ENCODE data around the gene PHGDH. TPM values are rescaled to one million over a fixed set of nuclear protein-coding genes. Genes with fewer than 3 reads are reported as not detected.
A peak's percentile ranks its signal among the peaks of the same experiment; 100 is the strongest.

PHGDH gene
- polyA plus RNA-seq, 1 donor, result 139 TPM

DNA sequence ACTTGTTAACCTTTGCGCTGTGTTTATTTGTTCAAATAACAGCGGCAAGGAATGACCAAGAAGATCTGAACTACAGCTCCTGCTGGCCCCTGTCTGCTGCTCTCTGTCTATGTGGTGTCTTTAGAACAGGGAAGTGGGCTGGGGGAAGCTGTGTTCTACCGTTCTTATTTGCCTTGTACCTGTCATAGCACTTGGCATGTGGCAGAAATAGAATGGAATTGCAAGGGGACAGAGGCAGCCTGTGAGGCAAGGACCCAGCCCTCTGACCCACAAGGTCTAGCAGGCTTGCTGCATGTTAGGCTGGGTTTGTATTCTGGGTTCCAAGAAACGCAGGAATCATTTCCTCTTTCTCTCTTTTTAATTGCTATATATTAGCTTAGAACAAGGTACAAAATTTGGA lies 36.3 kb downstream of the PHGDH start:
- H3K27ac ChIP-seq (ENCODE audit: low read length), result no peak overlapping the region
- no peak for DNase-seq

GRCh38 chr1:119752592-119752991 lies 40.9 kb downstream of the PHGDH start:
- Histone ChIP-seq H3K27ac (ENCODE audit: low read length) (no peak overlapping the region), H3K9me3 (ENCODE audit: control insufficient read depth, low read depth, low read length) (no peaks in the 10 kb centered on the region), H3K4me3 (ENCODE audit: low read length) (no peak overlapping the region), H3K27me3 (ENCODE audit: control insufficient read depth, insufficient read depth, low read length) (no peaks in the 10 kb centered on the region), H3K36me3 (ENCODE audit: control insufficient read depth, insufficient read depth, low read length) (peaks cover 23% of the 10 kb centered on the region), H3K4me1 (ENCODE audit: control insufficient read depth, insufficient read depth, low read length) (no peaks in the 10 kb centered on the region)
- no peak for DNase-seq
- WGBS (ENCODE audit: insufficient coverage, low lambda C conversion rate), result 40% methylated on average over 1 of the region's 4 CpGs

More for the DNA sequence above, 36.3 kb downstream of the PHGDH start:
- Histone ChIP-seq H3K9me3 (ENCODE audit: control insufficient read depth, low read depth, low read length) (no peaks in the 10 kb centered on the region), H3K27me3 (ENCODE audit: control insufficient read depth, insufficient read depth, low read length) (no peaks in the 10 kb centered on the region), H3K4me3 (ENCODE audit: low read length) (no peak overlapping the region), H3K36me3 (ENCODE audit: control insufficient read depth, insufficient read depth, low read length) (peaks cover 20% of the 10 kb centered on the region), H3K4me1 (ENCODE audit: control insufficient read depth, insufficient read depth, low read length) (peaks cover 15% of the 10 kb centered on the region)
- 94% methylated on average over 2 of the region's 4 CpGs for WGBS (ENCODE audit: insufficient coverage, low lambda C conversion rate)

DNA sequence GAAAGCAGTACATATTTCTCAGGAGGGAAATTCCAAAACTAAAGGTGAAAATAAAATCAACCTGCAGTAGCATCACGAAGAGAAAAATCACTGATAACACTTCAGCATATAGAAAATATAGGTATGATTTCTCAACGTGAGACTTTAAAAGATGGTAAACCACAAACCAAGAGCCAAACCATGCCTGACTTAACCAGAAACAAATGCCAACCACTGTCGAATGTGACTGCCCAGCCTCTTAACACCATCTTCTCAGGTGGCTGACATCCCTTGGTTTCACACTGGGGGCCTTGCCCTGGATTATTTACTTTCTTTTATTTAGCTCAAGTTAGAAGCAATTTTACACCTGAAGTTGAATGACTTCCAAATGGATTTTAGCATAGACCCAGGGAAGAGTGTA lies 46.9 kb downstream of the PHGDH start:
- Histone ChIP-seq H3K4me3 (ENCODE audit: low read length) (no peak overlapping the region), H3K27ac (ENCODE audit: low read length) (no peak overlapping the region), H3K4me1 (ENCODE audit: control insufficient read depth, insufficient read depth, low read length) (no peaks in the 10 kb centered on the region), H3K9me3 (ENCODE audit: control insufficient read depth, low read depth, low read length) (no peaks in the 10 kb centered on the region), H3K27me3 (ENCODE audit: control insufficient read depth, insufficient read depth, low read length) (no peaks in the 10 kb centered on the region), H3K36me3 (ENCODE audit: control insufficient read depth, insufficient read depth, low read length) (peaks cover 25% of the 10 kb centered on the region)
- WGBS (ENCODE audit: insufficient coverage, low lambda C conversion rate), result 92% methylated on average over 1 of the region's 3 CpGs
- DNase-seq, result no peak

GRCh38 chr1:119762409-119762808 lies 50.7 kb downstream of the PHGDH start:
- 100% methylated on average over 1 of the region's 1 CpG for WGBS (ENCODE audit: insufficient coverage, low lambda C conversion rate)
- Histone ChIP-seq H3K27me3 (ENCODE audit: control insufficient read depth, insufficient read depth, low read length) (no peaks in the 10 kb centered on the region), H3K27ac (ENCODE audit: low read length) (no peak overlapping the region), H3K9me3 (ENCODE audit: control insufficient read depth, low read depth, low read length) (no peaks in the 10 kb centered on the region), H3K36me3 (ENCODE audit: control insufficient read depth, insufficient read depth, low read length) (peaks cover 19% of the 10 kb centered on the region), H3K4me3 (ENCODE audit: low read length) (no peak overlapping the region), H3K4me1 (ENCODE audit: control insufficient read depth, insufficient read depth, low read length) (peaks cover 13% of the 10 kb centered on the region)
- DNase-seq, result no peak

- 0% methylated on average over 1 of the region's 1 CpG for WGBS (ENCODE audit: insufficient coverage, low lambda C conversion rate)
- no peak overlapping the region for H3K27ac ChIP-seq (ENCODE audit: low read length)
- no peak overlapping the region for H3K4me3 ChIP-seq (ENCODE audit: low read length)
- H3K9me3 ChIP-seq (ENCODE audit: control insufficient read depth, low read depth, low read length), result no peaks in the 10 kb centered on the region
- no peaks in the 10 kb centered on the region for H3K27me3 ChIP-seq (ENCODE audit: control insufficient read depth, insufficient read depth, low read length)
- peaks cover 13% of the 10 kb centered on the region for H3K4me1 ChIP-seq (ENCODE audit: control insufficient read depth, insufficient read depth, low read length)
- H3K36me3 ChIP-seq (ENCODE audit: control insufficient read depth, insufficient read depth, low read length), result peaks cover 19% of the 10 kb centered on the region
- no peak for DNase-seq
Measured at GRCh38 chr1:119762953-119763352, 51.2 kb downstream of the PHGDH start.

- DNase-seq, result no peak
- Histone ChIP-seq H3K4me3 (ENCODE audit: low read length) (no peak overlapping the region), H3K27ac (ENCODE audit: low read length) (no peak overlapping the region), H3K9me3 (ENCODE audit: control insufficient read depth, low read depth, low read length) (no peaks in the 10 kb centered on the region), H3K36me3 (ENCODE audit: control insufficient read depth, insufficient read depth, low read length) (peaks cover 8% of the 10 kb centered on the region), H3K4me1 (ENCODE audit: control insufficient read depth, insufficient read depth, low read length) (peaks cover 17% of the 10 kb centered on the region), H3K27me3 (ENCODE audit: control insufficient read depth, insufficient read depth, low read length) (no peaks in the 10 kb centered on the region)
- WGBS (ENCODE audit: insufficient coverage, low lambda C conversion rate), result no CpG with 5 or more reads among the region's 6 CpGs
Measured at GRCh38 chr1:119764220-119764619, 52.5 kb downstream of the PHGDH start.

DNA sequence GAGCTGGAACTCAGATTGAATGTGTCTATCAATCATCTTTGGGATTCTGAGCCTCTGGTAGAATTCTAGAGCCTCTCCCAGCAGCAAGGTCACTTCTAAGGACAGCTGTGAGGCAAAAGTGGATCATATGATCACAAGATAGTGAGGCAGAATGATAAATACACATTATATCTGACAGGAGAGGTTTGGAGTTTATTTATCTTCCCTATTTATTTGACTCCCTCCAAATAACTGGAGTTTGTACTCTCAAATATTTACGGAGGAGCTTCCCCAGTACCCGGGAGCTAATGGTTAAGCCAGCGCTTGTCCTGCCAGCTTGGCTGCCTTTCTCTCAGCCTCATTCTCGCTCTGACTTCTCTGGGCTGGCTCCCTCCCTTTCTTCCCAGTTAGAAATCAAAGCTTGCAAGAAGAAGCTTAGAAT lies 54.6 kb downstream of the PHGDH start:
- H3K27me3 ChIP-seq (ENCODE audit: control insufficient read depth, insufficient read depth, low read length), result no peaks in the 10 kb centered on the region
- peak overlapping the region; percentile 78 for H3K27ac ChIP-seq (ENCODE audit: low read length)
- DNase-seq, result peak in 1 of 2 donors; percentile 58
- no CpG with 5 or more reads among the region's 4 CpGs for WGBS (ENCODE audit: insufficient coverage, low lambda C conversion rate)
- peak overlapping the region; percentile 38 for H3K4me3 ChIP-seq (ENCODE audit: low read length)
- H3K4me1 ChIP-seq (ENCODE audit: control insufficient read depth, insufficient read depth, low read length), result peaks cover 29% of the 10 kb centered on the region
- peaks cover 5% of the 10 kb centered on the region for H3K36me3 ChIP-seq (ENCODE audit: control insufficient read depth, insufficient read depth, low read length)
- H3K9me3 ChIP-seq (ENCODE audit: control insufficient read depth, low read depth, low read length), result no peaks in the 10 kb centered on the region

DNA sequence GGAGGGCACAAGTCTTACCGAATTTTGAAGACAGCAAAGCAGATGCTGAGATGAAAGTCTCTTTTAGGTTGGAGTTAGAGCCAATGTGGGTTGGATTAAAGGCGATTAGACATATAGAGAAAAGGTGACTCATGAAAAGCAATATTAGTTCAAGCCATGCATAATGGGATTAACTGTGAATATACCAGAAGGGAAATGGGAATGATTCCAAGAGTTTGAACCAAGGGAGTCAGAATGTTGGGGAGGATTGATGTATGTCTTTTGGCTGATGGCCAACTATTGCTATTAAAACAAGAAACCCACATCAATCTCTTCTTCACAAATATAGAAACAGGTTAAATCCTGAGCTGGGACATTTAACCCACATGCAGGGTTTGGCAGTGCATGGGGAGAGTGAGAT lies 55.8 kb downstream of the PHGDH start:
- H3K27ac ChIP-seq (ENCODE audit: low read length), result peak overlapping the region; percentile 78

GRCh38 chr1:119768778-119769177 lies 57.0 kb downstream of the PHGDH start, which contains the start of gene HMGCS2:
Gene HMGCS2 (minus strand): TSS chr1:119768905. CDS start chr1:119768844, 61 bp downstream.
- no CpG with 5 or more reads among the region's 8 CpGs for WGBS (ENCODE audit: insufficient coverage, low lambda C conversion rate)
- Histone ChIP-seq H3K36me3 (ENCODE audit: control insufficient read depth, insufficient read depth, low read length) (peaks cover 5% of the 10 kb centered on the region), H3K9me3 (ENCODE audit: control insufficient read depth, low read depth, low read length) (no peaks in the 10 kb centered on the region), H3K4me1 (ENCODE audit: control insufficient read depth, insufficient read depth, low read length) (peaks cover 44% of the 10 kb centered on the region), H3K4me3 (ENCODE audit: low read length) (peak within 1 kb of the TSS; percentile 38), H3K27ac (ENCODE audit: low read length) (peak within 1 kb of the TSS; percentile 78), H3K27me3 (ENCODE audit: control insufficient read depth, insufficient read depth, low read length) (no peaks in the 10 kb centered on the region)
- peak; percentile 57 to 85 for DNase-seq

More for the DNA sequence above, 55.8 kb downstream of the PHGDH start:
- Histone ChIP-seq H3K9me3 (ENCODE audit: control insufficient read depth, low read depth, low read length) (no peaks in the 10 kb centered on the region), H3K27me3 (ENCODE audit: control insufficient read depth, insufficient read depth, low read length) (no peaks in the 10 kb centered on the region), H3K4me3 (ENCODE audit: low read length) (peak overlapping the region; percentile 38), H3K36me3 (ENCODE audit: control insufficient read depth, insufficient read depth, low read length) (peaks cover 5% of the 10 kb centered on the region), H3K4me1 (ENCODE audit: control insufficient read depth, insufficient read depth, low read length) (peaks cover 33% of the 10 kb centered on the region)
- DNase-seq, result no peak
- 22% methylated on average over 1 of the region's 2 CpGs for whole genome bisulfite sequencing (ENCODE audit: insufficient coverage, low lambda C conversion rate)

GRCh38 chr1:119771016-119771415 lies 59.3 kb downstream of the PHGDH start:
- Histone ChIP-seq H3K36me3 (ENCODE audit: control insufficient read depth, insufficient read depth, low read length) (no peaks in the 10 kb centered on the region), H3K9me3 (ENCODE audit: control insufficient read depth, low read depth, low read length) (no peaks in the 10 kb centered on the region), H3K27ac (ENCODE audit: low read length) (peak overlapping the region; percentile 3), H3K4me3 (ENCODE audit: low read length) (no peak overlapping the region), H3K27me3 (ENCODE audit: control insufficient read depth, insufficient read depth, low read length) (no peaks in the 10 kb centered on the region), H3K4me1 (ENCODE audit: control insufficient read depth, insufficient read depth, low read length) (peaks cover 58% of the 10 kb centered on the region)
- DNase-seq, result peak in 1 of 2 donors; percentile 60
- 0% methylated on average over 1 of the region's 2 CpGs for WGBS (ENCODE audit: insufficient coverage, low lambda C conversion rate)

GRCh38 chr1:119771770-119772169 lies 60.0 kb downstream of the PHGDH start:
- Histone ChIP-seq H3K27ac (ENCODE audit: low read length) (no peak overlapping the region), H3K36me3 (ENCODE audit: control insufficient read depth, insufficient read depth, low read length) (no peaks in the 10 kb centered on the region), H3K4me3 (ENCODE audit: low read length) (no peak overlapping the region), H3K9me3 (ENCODE audit: control insufficient read depth, low read depth, low read length) (no peaks in the 10 kb centered on the region), H3K4me1 (ENCODE audit: control insufficient read depth, insufficient read depth, low read length) (peaks cover 56% of the 10 kb centered on the region), H3K27me3 (ENCODE audit: control insufficient read depth, insufficient read depth, low read length) (no peaks in the 10 kb centered on the region)
- no peak for DNase-seq
- no CpG with 5 or more reads among the region's 3 CpGs for WGBS (ENCODE audit: insufficient coverage, low lambda C conversion rate)

Data from large intestine (tissue), 3 donors.